ENCODE results near the gene ARHGEF7.
"Not testable (repeated sequence)": the region's sequence is repeated elsewhere in the genome, so short reads cannot be mapped to it uniquely, and the experiment has no call there.

ARHGEF7 gene, protein sequence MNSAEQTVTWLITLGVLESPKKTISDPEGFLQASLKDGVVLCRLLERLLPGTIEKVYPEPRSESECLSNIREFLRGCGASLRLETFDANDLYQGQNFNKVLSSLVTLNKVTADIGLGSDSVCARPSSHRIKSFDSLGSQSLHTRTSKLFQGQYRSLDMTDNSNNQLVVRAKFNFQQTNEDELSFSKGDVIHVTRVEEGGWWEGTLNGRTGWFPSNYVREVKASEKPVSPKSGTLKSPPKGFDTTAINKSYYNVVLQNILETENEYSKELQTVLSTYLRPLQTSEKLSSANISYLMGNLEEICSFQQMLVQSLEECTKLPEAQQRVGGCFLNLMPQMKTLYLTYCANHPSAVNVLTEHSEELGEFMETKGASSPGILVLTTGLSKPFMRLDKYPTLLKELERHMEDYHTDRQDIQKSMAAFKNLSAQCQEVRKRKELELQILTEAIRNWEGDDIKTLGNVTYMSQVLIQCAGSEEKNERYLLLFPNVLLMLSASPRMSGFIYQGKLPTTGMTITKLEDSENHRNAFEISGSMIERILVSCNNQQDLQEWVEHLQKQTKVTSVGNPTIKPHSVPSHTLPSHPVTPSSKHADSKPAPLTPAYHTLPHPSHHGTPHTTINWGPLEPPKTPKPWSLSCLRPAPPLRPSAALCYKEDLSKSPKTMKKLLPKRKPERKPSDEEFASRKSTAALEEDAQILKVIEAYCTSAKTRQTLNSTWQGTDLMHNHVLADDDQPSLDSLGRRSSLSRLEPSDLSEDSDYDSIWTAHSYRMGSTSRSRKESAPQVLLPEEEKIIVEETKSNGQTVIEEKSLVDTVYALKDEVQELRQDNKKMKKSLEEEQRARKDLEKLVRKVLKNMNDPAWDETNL

DNA sequence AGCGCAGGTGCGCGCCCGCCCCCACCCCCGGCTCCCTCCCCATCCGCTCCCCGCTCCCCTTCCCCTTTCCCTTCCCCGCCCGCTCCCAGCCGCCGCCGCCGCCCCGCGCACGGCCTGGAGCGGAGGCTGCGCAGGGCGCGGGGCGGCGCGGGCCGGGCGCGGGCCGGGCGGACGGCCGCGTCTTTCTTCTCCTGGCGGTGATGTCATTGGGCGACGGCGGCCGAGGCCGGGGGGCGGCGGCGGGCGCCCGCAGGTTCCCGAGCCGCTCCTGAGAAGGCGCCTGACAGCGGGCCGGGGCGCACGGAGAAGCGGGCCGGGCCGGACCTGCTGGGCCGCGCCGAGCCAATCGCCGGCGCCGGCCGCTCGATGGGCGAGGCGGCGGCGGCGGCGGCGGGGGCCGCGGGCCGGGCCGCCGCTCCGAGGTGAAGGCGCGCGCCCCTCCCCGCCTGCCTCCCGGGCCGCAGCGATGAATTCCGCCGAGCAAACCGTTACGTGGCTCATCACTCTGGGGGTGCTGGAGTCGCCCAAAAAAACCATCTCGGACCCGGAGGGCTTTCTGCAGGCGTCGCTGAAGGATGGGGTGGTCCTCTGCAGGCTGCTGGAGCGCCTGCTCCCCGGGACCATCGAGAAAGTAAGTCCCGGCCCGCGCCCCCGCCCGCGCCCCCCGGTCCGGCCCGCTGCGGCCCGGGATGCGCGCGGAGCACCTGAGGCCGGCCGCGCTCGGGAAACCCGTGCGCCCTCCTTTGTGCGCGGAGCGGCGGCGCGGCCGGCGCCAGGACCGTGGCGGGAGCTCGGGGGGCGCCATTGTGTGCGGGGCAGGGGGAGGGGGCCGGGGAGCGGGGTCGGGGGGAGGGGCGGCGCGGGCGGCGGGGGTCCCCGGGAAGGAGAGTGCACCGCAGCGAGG lies at the start of gene ARHGEF7:
ARHGEF7 (plus strand) TSS at position 250 of the 904 bp plus-strand sequence; CDS start at position 467, 217 bp downstream.
- Histone ChIP-seq H3K4me3 (ENCODE audit: low read length) (peak within 1 kb of the TSS; percentile 37), H3K9ac (ENCODE audit: low read length) (peak within 1 kb of the TSS; percentile 57), H3K4me1 (ENCODE audit: control insufficient read depth, insufficient read depth, low read length) (no peaks in the 10 kb centered on the region), H3K27me3 (ENCODE audit: control insufficient read depth, insufficient read depth, low read length) (peaks cover 60% of the 10 kb centered on the region), H3K36me3 (ENCODE audit: control insufficient read depth, insufficient read depth, low read length) (no peaks in the 10 kb centered on the region), H3K9me3 (ENCODE audit: control insufficient read depth, low read length) (no peaks in the 10 kb centered on the region)

DNA sequence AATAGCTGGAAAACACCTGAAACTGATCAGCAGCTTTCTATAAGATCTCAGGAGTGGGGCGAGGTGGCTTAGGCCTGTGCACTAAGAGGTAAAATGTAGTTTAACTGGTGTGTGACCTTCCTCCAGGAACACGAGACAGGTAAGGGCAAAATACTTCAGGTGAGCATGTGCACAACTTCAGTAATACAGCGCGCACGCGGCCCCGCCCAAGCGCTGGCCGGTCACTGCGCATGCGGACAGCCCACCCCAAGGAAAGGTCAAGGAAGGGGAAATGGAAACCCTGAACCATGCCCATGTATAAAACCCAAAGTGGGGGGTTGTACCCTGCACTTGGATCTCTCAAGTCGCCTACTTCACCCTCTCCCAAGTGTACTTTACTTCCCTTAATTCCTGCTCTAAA lies 49.4 kb upstream of the ARHGEF7 start:
- Histone ChIP-seq H3K4me3 (ENCODE audit: low read length) (no peak overlapping the region), H3K36me3 (ENCODE audit: control insufficient read depth, insufficient read depth, low read length) (no peaks in the 10 kb centered on the region), H3K4me1 (ENCODE audit: control insufficient read depth, insufficient read depth, low read length) (no peaks in the 10 kb centered on the region), H3K9me3 (ENCODE audit: control insufficient read depth, low read length) (no peaks in the 10 kb centered on the region), H3K9ac (ENCODE audit: low read length) (no peak overlapping the region), H3K27me3 (ENCODE audit: control insufficient read depth, insufficient read depth, low read length) (peaks cover 5% of the 10 kb centered on the region)

DNA sequence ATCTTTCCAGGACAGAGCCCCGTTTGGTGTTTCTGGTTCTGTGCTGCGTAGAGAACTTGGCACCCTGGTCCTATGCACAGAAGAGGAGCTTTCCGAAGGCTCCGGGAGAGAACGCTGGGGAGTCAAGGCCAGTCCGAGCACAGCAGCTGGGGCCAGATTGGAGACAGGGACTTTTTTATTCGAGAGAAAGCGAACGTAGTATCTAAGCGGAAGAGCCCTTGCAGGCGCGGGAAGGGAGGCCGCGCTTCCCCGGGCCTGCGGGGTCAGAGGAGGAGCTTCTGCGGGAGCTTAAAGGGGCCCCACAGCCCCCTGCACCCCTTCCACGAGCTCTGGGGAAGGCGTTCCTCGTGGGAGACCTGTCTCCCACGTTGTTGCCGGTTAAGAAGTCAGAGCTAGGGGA lies 48.6 kb upstream of the ARHGEF7 start:
- Histone ChIP-seq H3K9ac (ENCODE audit: low read length) (no peak overlapping the region), H3K9me3 (ENCODE audit: control insufficient read depth, low read length) (no peaks in the 10 kb centered on the region), H3K4me1 (ENCODE audit: control insufficient read depth, insufficient read depth, low read length) (no peaks in the 10 kb centered on the region), H3K36me3 (ENCODE audit: control insufficient read depth, insufficient read depth, low read length) (no peaks in the 10 kb centered on the region), H3K4me3 (ENCODE audit: low read length) (no peak overlapping the region), H3K27me3 (ENCODE audit: control insufficient read depth, insufficient read depth, low read length) (peaks cover 5% of the 10 kb centered on the region)

DNA sequence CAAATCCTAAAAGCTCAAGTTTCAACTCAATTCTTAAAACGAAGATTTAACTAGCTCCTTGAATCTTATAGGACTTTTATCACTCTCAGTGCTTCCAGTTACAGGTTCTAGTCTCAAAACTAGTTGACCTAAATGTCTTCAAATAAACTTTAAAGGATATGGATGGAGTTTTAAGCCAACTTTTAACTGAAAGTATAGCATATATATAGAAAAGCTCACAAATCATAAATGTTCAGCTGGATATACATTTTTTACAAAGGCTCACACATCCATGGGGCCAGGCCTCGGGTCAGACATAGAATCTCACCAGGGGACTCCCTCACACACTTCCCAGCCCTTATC lies 47.1 kb upstream of the ARHGEF7 start:
- no peak overlapping the region for H3K4me3 ChIP-seq (ENCODE audit: low read length)
- H3K36me3 ChIP-seq (ENCODE audit: control insufficient read depth, insufficient read depth, low read length): no peaks in the 10 kb centered on the region
- peaks cover 5% of the 10 kb centered on the region for H3K27me3 ChIP-seq (ENCODE audit: control insufficient read depth, insufficient read depth, low read length)
- no peaks in the 10 kb centered on the region for H3K4me1 ChIP-seq (ENCODE audit: control insufficient read depth, insufficient read depth, low read length)
- peak overlapping the region; percentile 67 for H3K9ac ChIP-seq (ENCODE audit: low read length)
- no peaks in the 10 kb centered on the region for H3K9me3 ChIP-seq (ENCODE audit: control insufficient read depth, low read length)

DNA sequence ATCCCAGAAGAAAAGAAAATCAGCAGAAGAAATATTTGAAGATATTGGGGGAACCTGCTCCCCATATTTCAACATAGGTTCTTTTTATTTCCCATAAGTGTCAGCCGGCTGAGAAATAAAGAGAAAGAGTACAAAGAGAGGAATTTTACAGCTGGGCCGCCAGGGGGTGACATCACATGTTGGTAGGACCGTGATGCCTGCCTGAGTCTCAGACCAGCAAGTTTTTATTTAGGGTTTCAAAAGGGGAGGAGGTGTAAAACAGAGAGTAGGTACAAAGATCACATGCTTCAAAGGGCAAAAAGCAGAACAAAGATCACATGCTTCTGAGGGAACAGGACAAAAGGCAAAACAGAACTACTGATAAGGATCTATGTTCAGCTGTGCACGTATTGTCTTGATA lies 44.0 kb upstream of the ARHGEF7 start:
- not testable (repeated sequence) for H3K4me3 ChIP-seq (ENCODE audit: low read length); H3K27me3 ChIP-seq (ENCODE audit: control insufficient read depth, insufficient read depth, low read length); H3K9me3 ChIP-seq (ENCODE audit: control insufficient read depth, low read length); H3K9ac ChIP-seq (ENCODE audit: low read length); H3K36me3 ChIP-seq (ENCODE audit: control insufficient read depth, insufficient read depth, low read length); H3K4me1 ChIP-seq (ENCODE audit: control insufficient read depth, insufficient read depth, low read length)

DNA sequence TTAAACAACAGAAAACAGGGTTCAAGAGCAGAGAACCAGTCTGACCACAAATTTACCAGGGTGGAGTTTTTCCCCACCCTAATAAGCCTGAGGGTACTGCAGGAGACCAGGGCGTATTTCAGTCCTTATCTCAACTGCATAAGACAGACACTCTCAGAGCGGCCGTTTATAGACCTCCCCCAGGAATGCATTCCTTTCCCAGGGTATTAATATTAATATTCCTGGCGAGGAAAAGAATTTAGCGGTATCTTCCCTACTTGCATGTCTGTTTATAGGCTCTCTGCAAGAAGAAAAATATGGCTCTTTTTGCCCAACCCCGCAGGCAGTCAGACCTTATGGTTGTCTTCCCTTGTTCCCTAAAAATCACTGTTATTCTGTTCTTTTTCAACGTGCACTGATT lies 43.6 kb upstream of the ARHGEF7 start:
- H3K9ac ChIP-seq (ENCODE audit: low read length); H3K9me3 ChIP-seq (ENCODE audit: control insufficient read depth, low read length); H3K4me3 ChIP-seq (ENCODE audit: low read length); H3K27me3 ChIP-seq (ENCODE audit: control insufficient read depth, insufficient read depth, low read length); H3K4me1 ChIP-seq (ENCODE audit: control insufficient read depth, insufficient read depth, low read length); H3K36me3 ChIP-seq (ENCODE audit: control insufficient read depth, insufficient read depth, low read length): not testable (repeated sequence)

DNA sequence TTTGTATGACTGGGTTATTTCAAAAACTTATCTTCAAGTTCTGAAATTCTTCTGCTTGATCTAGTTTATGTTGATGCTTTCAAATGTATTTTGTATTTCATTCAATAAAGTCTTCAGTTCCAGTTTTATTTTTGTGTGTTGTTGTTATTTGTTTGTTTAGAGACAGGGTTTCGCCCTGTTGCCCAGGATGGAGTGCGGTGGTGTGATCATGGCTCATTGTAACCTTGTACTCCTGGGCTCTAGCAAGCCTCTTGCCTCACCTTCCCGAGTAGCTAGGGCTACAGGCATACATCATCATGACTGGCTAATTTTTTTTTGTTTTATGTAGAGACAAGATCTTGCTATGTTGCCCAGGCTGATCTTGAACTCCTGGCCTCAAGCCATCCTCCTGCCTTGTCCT lies 40.3 kb upstream of the ARHGEF7 start:
- no peaks in the 10 kb centered on the region for H3K9me3 ChIP-seq (ENCODE audit: control insufficient read depth, low read length)

DNA sequence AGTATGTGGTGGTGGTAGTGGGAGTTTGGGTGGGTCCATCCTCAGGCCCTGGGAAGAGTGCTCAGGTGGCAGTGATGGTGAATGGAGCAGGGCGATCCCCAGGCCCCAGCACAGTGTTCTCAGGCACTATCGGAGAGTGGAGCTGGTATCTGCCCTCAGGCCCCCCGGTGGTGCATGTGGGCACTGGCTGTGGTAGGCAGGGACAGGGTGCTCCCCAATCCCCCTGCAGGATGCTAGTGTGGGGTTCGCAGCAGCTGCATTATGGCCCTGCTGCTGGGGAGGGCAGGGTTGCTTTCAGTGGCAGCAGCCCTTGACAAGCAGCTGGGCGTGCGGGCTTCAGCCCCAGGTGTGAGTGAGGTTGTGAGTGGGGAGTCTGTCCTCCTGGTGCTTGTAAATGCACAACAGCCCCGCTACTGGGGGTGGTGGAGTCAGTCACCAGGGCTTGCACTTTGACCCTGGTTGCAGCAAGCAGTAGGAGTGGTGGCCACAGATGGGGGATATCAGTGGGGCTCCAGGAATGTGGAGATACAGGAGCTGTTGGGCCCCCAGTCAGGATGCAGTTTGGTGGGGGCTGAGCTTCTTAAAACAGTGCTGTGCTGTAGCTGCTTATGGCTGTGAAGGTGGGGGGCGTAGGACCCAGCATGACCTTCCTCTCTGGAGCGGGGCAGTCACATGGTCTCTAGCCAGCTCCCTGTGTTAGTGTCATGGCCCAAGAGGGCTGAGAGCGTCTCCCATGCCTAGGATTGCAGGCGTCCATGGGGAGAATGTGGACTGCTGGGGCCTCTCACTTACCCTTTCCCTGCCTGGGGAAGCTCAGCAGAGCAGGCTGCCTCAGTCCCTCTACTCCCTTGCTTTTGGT lies 38.7 kb upstream of the ARHGEF7 start:
- Histone ChIP-seq H3K27me3 (ENCODE audit: control insufficient read depth, insufficient read depth, low read length) (no peaks in the 10 kb centered on the region), H3K4me1 (ENCODE audit: control insufficient read depth, insufficient read depth, low read length) (no peaks in the 10 kb centered on the region), H3K9me3 (ENCODE audit: control insufficient read depth, low read length) (no peaks in the 10 kb centered on the region), H3K9ac (ENCODE audit: low read length) (no peak overlapping the region), H3K4me3 (ENCODE audit: low read length) (no peak overlapping the region), H3K36me3 (ENCODE audit: control insufficient read depth, insufficient read depth, low read length) (no peaks in the 10 kb centered on the region)

More for the DNA sequence above, 40.3 kb upstream of the ARHGEF7 start:
- H3K9ac ChIP-seq (ENCODE audit: low read length): no peak overlapping the region
- H3K4me3 ChIP-seq (ENCODE audit: low read length): no peak overlapping the region
- H3K27me3 ChIP-seq (ENCODE audit: control insufficient read depth, insufficient read depth, low read length): no peaks in the 10 kb centered on the region
- no peaks in the 10 kb centered on the region for H3K36me3 ChIP-seq (ENCODE audit: control insufficient read depth, insufficient read depth, low read length)
- no peaks in the 10 kb centered on the region for H3K4me1 ChIP-seq (ENCODE audit: control insufficient read depth, insufficient read depth, low read length)

DNA sequence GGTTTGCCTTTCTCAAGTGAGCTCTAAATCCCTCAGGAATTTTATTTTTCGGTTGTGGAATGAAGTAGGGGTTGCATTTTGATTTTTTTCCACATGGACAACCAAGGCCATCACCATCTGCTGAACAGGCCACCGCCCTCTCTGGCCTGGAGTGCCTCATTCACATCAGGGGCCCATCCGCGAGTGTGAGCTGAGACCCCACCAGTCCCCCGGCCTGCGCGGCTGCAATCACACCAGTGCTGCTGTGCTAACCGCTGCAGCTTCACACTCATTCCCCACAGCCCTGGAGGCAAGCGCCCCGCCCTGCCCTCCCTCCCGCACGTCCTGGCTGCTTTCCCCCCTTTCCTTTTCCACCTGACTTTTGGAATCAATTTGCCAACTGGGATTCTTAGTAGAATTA lies 35.7 kb upstream of the ARHGEF7 start:
- Histone ChIP-seq H3K27me3 (ENCODE audit: control insufficient read depth, insufficient read depth, low read length) (no peaks in the 10 kb centered on the region), H3K4me3 (ENCODE audit: low read length) (no peak overlapping the region), H3K36me3 (ENCODE audit: control insufficient read depth, insufficient read depth, low read length) (no peaks in the 10 kb centered on the region), H3K4me1 (ENCODE audit: control insufficient read depth, insufficient read depth, low read length) (no peaks in the 10 kb centered on the region), H3K9me3 (ENCODE audit: control insufficient read depth, low read length) (no peaks in the 10 kb centered on the region), H3K9ac (ENCODE audit: low read length) (no peak overlapping the region)

DNA sequence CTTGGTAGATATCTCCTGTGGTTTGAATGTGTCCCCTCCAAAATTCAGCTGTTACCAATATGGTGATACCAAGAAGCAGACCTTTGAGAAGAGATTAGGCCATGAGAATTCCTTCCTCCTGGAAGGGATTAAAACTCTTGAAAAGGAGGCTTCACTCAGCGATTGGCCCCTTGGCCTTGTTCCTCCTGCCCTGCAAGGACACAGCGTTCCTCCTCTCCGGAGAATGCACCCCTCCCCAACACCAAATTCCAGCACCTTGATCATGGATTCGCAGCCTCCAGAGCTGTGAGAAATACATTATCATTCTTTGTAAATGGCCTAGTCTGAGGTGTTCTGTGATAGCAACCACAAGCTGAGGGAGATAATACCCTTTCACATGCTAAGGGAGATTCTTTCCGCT lies 34.5 kb upstream of the ARHGEF7 start:
- Histone ChIP-seq H3K9me3 (ENCODE audit: control insufficient read depth, low read length) (no peaks in the 10 kb centered on the region), H3K4me1 (ENCODE audit: control insufficient read depth, insufficient read depth, low read length) (no peaks in the 10 kb centered on the region), H3K27me3 (ENCODE audit: control insufficient read depth, insufficient read depth, low read length) (no peaks in the 10 kb centered on the region), H3K36me3 (ENCODE audit: control insufficient read depth, insufficient read depth, low read length) (no peaks in the 10 kb centered on the region), H3K9ac (ENCODE audit: low read length) (no peak overlapping the region), H3K4me3 (ENCODE audit: low read length) (no peak overlapping the region)

DNA sequence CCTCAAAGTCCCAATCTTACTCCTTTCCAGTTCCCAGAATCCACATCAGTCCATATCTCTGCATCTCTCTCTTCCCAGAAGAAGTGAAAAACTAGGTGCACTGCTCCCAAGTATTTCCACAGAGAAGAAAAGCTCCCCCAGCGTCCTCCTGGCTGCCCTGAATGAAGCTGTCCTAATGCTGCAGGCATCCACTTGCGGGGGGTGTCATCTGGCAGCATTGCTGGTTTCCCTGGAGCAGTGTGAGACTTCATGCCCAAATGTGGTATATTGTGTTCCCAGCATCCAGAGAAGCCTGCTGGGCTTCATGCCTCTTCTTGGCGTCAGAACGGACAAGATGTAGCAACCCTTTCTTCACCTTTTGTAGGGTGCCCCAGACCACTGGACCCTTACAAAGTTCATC lies 32.9 kb upstream of the ARHGEF7 start:
- H3K9me3 ChIP-seq (ENCODE audit: control insufficient read depth, low read length): no peaks in the 10 kb centered on the region
- H3K4me1 ChIP-seq (ENCODE audit: control insufficient read depth, insufficient read depth, low read length): no peaks in the 10 kb centered on the region
- H3K27me3 ChIP-seq (ENCODE audit: control insufficient read depth, insufficient read depth, low read length): no peaks in the 10 kb centered on the region
- H3K4me3 ChIP-seq (ENCODE audit: low read length): no peak overlapping the region
- H3K36me3 ChIP-seq (ENCODE audit: control insufficient read depth, insufficient read depth, low read length): no peaks in the 10 kb centered on the region
- no peak overlapping the region for H3K9ac ChIP-seq (ENCODE audit: low read length)

All from mucosa of stomach (tissue), 1 donor.